Dedifferentiated amniotic fluid mesenchymal stem cell (primary cell): Measurements from ENCODE around the gene PCA3.

Experiments used
- DNase-seq: peaks from one replicate; pipeline ENCODE4 v3.0.0-alpha.2; 2016; ENCODE audit errors: extremely low spot score

PCA3 gene

GRCh38 chr9:76820431-76820830 lies 56.2 kb downstream of the PCA3 start:
- no peak for DNase-seq

- no peak for DNase-seq
Observed at GRCh38 chr9:76827296-76828080, 63.2 kb downstream of the PCA3 start.

- DNase-seq, result no peak
Observed at GRCh38 chr9:76828447-76828846, 64.2 kb downstream of the PCA3 start.

DNA sequence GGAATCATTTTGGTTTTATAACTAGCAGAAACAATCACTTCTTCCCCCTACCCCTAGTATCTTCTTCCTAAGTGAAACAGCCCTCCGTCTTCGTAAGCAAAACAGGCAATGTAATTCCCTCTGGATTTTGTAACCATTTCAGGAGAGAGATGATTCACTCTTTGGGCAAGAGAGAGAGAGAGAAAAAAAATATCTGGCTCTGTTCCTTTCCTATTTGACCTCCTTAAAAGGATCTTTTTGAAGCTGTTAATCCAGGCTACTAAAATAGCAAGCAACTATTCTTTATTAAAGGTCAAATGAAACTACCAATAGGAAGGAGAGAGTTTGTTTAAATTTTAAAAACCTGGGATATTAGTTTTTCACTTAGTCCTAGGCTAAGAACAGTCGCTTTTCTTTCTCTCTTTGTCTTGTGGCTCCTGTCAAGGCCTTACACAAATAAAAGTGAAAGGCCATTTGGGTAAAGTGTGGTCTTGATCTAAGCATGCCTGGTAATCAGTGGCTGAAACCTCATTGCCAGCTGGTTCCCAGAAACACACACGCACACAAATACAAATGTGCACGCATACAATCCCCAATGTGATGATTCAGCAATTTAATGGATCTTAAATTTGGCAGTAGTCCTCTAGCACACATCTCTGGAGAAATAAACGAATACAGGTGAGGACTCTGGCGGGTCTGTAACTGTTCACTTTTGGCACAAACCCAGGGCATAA lies 71.5 kb downstream of the PCA3 start:
- DNase-seq, result peak; percentile 88
